T-helper 1 cell (primary cell): Measurements from ENCODE around the gene TRIM26.

Source experiments
- DNase-seq, 5 donors: peaks; one replicate each; pipeline ENCODE4 v3.0.0-alpha.2; 2012 to 2020

TRIM26 gene

GRCh38 chr6:30207619-30208295, 5.4 kb downstream of the TRIM26 start:
- DNase-seq: no peak

GRCh38 chr6:30206799-30207618, 6.2 kb downstream of the TRIM26 start:
- no peak for DNase-seq

DNA sequence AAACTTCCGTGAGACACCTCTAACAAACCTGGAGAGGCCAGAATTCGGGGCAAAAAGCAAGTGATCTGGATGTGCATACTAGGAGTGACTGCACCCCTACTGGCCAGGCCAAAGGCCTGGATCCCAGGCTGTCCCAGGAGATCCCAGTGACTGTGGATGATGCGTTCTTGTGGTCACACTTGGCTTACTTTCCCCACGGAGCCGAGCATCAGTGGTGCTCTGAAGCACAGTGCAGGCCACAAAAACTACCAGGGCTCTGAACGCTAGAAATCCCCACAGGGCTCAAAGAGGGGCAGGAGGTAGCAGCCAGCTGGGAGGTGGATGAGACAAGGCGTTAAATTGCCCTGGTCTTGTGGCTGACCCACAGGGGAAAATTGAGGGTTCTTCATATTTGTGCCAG, 7.1 kb downstream of the TRIM26 start:
- DNase-seq: no peak

GRCh38 chr6:30204116-30204515, 9.1 kb downstream of the TRIM26 start:
- no peak for DNase-seq

DNA sequence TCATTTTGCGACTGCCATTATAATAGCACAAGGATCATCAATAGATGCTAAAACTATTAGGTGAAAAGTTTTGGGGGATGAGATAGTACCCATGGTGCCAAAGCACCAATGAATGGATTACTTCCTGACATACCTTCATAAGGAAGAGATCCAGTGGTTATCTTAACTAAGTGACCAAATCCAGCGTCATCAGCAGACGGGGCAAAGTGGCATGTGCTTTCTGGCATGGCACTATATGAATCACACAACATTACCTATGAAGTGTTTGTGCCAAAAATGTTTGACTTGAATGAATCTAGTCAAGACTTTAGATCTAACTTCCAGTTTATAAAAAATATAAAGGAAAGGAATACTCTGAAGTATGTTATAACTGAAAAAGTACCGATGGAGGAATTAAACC, 10.8 kb downstream of the TRIM26 start:
- no peak for DNase-seq

DNA sequence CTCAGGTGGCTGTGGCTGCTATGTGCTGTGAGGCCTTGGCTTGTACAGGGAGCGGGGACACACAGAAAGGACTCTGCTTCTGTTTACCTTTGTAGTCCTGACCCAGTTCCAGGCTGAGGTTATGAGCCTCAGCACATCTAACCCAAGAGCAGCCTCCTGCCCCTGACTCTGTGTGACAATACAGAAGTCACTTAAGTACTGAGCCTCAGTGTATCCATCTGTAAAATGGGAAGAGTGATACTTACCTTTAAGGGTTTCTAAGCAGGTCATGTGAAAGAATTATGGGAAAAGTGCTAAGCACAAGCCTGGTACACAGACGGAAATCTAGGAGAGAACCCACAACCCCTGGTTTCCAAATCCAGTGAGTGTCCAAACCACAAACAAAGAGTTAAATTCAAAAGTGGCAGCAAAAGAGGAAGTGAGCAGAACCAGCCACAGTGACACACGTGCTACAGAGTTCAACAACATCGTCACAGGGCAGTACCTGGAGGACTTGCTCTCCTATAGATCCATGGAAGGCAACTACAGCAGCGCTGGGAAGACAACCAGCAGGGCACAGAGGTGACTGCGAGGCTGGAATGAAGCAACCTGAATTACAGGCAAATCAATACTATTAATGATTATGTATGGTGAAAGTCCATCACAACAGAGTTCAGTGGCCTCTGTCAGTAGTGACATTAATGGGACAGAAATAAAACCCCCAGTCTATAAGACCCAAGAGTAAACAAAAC, 12.5 kb downstream of the TRIM26 start:
- no peak for DNase-seq

- no peak for DNase-seq
Observed at GRCh38 chr6:30198166-30199084, 14.8 kb downstream of the TRIM26 start.

- DNase-seq: no peak
Observed at GRCh38 chr6:30196376-30196775, 16.8 kb downstream of the TRIM26 start.

DNA sequence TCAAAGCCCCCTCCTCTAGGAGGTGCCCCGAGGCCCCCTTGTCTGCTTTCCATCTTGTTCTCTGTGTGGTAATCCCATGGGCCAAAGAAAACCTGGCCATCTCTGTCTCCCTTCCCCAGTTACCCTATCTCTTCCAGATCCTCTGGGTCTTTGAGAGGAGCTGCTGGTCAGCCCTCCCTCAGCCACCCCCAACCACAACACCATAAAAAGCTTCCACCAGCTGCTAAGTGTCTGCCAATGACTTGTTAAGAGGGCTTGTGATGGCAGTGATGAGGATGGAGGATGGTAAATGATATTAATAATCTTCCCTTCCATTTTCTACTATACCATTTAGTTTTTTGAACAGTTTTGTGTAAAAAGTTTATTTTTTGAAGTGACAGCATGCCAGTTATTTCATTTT, 17.3 kb downstream of the TRIM26 start:
- no peak for DNase-seq

GRCh38 chr6:30194797-30195690, 18.2 kb downstream of the TRIM26 start:
- no peak for DNase-seq

- DNase-seq: no peak
Observed at GRCh38 chr6:30192076-30192475, 21.1 kb downstream of the TRIM26 start.

DNA sequence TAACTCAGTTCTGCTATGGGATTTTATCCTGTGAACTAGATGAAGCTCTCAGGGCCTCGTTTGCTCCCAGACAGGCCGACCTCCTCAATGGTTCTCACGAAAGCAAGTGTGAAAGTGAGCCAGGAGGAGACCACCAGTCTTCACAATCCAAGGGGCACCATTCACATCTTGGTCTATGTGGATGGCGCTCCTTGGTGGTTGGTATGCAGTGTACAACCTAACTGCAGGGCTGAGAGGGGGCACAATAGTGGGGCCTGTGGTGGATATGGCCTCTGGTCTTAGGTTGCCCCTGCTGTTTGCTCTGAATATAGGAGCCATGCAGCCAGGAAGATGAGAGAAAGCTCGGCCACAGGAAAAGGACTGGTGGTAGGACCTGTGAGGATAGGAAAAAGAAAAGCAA, 24.7 kb downstream of the TRIM26 start:
- no peak for DNase-seq

DNA sequence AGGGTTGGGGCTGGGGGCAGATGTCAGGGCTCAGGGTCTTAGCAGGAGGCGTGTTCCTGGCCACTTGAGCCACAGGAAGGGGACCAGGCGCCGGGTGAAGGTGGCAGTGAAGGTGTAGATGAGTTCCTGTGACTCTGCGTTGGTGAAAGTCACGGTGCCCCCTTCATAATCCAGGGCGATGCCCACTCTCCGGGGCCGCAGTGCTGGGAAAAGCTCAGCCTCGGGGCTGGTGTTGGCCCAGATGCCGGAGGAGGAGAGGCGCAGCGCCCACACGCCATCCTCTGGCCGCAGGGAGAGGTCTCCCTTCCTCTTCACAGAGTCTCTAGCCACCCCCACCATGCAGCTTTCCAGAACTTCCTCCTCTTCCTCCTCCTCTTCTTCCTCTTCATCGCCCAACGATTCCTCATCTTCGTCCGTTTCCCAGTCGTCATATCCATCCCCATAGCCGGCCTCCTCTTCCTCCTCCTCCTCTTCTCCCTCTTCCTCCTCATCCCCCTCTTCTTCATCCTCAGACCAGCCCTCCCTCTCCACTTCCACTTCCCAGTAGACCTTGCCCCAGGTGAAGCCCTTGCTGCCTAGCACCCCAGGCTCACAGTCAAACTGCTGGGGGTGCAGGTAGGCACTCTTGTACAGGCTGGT, 27.2 kb downstream of the TRIM26 start:
- DNase-seq: no peak

GRCh38 chr6:30184417-30185031, 28.7 kb downstream of the TRIM26 start:
- no peak for DNase-seq

DNA sequence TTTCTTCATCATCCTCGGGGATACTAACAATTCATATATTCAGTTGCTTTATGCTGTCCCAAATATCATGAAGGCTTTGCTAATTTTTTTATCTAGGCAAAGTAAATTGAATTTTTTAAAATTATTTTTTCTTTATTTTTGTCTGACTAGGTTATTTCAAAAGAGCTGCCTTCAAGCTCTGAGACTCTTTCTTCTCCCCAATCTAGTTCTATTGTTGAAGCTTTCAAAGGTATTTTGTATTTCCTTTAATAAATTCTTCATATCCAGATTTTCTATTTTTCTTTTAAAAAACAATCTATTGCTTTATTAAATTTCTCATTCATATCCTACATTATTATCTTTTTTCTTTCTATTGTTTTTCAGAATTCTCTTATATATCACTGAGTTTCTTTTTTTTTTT, 33.1 kb downstream of the TRIM26 start:
- no peak for DNase-seq

- DNase-seq: no peak
Observed at GRCh38 chr6:30178837-30179236, 34.4 kb downstream of the TRIM26 start.

DNA sequence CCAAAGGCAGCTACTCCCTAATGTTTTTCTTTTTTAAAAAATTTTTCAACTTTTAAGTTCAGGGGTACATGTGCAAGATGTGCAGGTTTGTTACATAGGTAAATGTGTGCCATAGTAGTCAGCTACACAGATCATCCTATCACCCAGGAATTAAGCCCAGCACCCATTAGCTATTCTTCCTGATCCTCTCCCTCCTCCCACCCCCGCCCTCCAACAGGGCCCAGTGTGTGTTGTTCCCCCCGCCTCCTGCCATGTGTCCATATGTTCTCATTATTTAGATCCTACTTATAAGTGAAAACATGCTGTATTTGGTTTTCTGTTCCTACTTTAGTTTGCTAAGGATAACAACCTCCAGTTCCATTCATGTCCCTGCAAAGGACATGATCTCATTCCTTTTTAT, 37.4 kb downstream of the TRIM26 start:
- DNase-seq: no peak

GRCh38 chr6:30172681-30173080, 40.5 kb downstream of the TRIM26 start:
- DNase-seq: no peak

DNA sequence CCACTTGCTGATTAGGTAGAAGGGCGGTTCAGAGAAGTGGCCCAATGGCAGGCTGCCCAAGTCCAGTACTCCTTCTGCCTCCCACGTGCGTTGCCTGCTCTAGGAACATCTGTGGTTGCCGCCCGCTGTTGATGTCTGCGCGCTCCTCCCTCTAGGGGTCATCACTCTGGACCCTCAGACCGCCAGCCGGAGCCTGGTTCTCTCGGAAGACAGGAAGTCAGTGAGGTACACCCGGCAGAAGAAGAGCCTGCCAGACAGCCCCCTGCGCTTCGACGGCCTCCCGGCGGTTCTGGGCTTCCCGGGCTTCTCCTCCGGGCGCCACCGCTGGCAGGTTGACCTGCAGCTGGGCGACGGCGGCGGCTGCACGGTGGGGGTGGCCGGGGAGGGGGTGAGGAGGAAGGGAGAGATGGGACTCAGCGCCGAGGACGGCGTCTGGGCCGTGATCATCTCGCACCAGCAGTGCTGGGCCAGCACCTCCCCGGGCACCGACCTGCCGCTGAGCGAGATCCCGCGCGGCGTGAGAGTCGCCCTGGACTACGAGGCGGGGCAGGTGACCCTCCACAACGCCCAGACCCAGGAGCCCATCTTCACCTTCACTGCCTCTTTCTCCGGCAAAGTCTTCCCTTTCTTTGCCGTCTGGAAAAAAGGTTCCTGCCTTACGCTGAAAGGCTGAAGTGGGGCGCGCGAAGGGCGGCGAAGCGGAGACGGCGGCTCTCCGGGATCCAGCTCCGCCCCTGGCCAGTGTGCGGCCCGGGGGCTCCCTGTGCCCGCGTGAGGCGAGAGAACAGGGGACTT, 41.3 kb downstream of the TRIM26 start:
- no peak for DNase-seq
